ENCODE data around the gene QSER1.

GRCh38 chr11:33001751-33002542, 109.3 kb downstream of the QSER1 start:
- TF ChIP-seq CBX3 (IDR thresholded peaks at IDR 0.05; ENCODE audit: low read depth): no peak
- no peak for TF ChIP-seq SIN3A (IDR thresholded peaks at IDR 0.05; ENCODE audit: low read depth)
- no peak for TF ChIP-seq CTCF (IDR thresholded peaks at IDR 0.05 in 2 of 3, conservative IDR thresholded peaks at IDR 0.05 in 1 of 3; ENCODE audit: borderline replicate concordance in 1 of 3, insufficient read depth in 1 of 3, low read depth in 2 of 3, low read length in 2 of 3)
- no peak for TF ChIP-seq YY1 (IDR thresholded peaks at IDR 0.05; ENCODE audit: extremely low read depth, insufficient replicate concordance, low read depth, low read length)
- no peak for TF ChIP-seq REST (IDR thresholded peaks at IDR 0.05; ENCODE audit: low read depth)
- TF ChIP-seq POLR2AphosphoS5 (IDR thresholded peaks at IDR 0.05; ENCODE audit: low read depth, low read length): no peak
- TF ChIP-seq RAD21 (IDR thresholded peaks at IDR 0.05; ENCODE audit: low read depth): no peak
- no peak for TF ChIP-seq POLR2A (IDR thresholded peaks at IDR 0.05; ENCODE audit: borderline replicate concordance, extremely low read depth, insufficient read depth, insufficient read length)
- no peak for TF ChIP-seq EZH2 (IDR thresholded peaks at IDR 0.05)
- TF ChIP-seq JUND (IDR thresholded peaks at IDR 0.05): no peak
